GM12878 (cell line): ENCODE measurements around the gene EXOSC1. TPM values are rescaled to one million over a fixed set of nuclear protein-coding genes. Genes with fewer than 3 reads are reported as not detected.

Experiments
- ATAC-seq: fragments of 200-7000 bp; cut with Tn5 transposase; 3 replicates; pipeline ENCODE4 v1.9.1; 2020; ENCODE audit warnings: mild to moderate bottlenecking, moderate library complexity
- BruUV-seq: library from RNA; stranded (reverse); fragments of 400-500 nt; replicated peaks from 2 replicates; lab custom pipeline; 2021; lab: Mats Ljungman, UMichigan
- CTCF ChIA-PET: fragments of 300-600 bp; sonication (Branson Sonifier 250); formaldehyde crosslinking; extraction: SDS; loops from one replicate; lab custom pipeline; 2021; ENCODE audit warnings: inconsistent platforms; lab: Yijun Ruan, JAX
- POLR2A ChIA-PET: fragments of 350-600 bp; formaldehyde crosslinking; extraction: SDS; loops from one replicate; lab custom pipeline; 2021; ENCODE audit warnings: inconsistent platforms; lab: Charles Lee
- RAD21 ChIA-PET: fragments of 300-600 bp; sonication (Branson Sonifier 250); formaldehyde crosslinking; loops from one replicate; lab custom pipeline; 2023; ENCODE audit warnings: antibody characterized with exemption; ENCODE audit not compliant: unreplicated experiment; lab: Charles Lee
- SMC1A ChIA-PET: fragments of 300-600 bp; sonication (Branson Sonifier 250); formaldehyde crosslinking; loops from one replicate; lab custom pipeline; 2023; ENCODE audit not compliant: unreplicated experiment, uncharacterized antibody; lab: Charles Lee
- DNase-seq: peaks from one replicate; pipeline ENCODE4 v3.0.0-alpha.2; 2011; ENCODE audit warnings: low read depth, low spot score
- FAIRE-seq: peaks from 3 replicates; lab custom pipeline; 2011; peaks lifted over from hg19 to GRCh38; lab: Jason Lieb, UNC
- H2AFZ ChIP-seq: 2 replicates; pipeline ENCODE4 v1.6.0; 2011; ENCODE audit warnings: low read depth, low read length, control low read depth; ENCODE audit not compliant: control insufficient read depth
- H3K27ac ChIP-seq: 2 replicates; pipeline ENCODE4 v1.5.1; 2011; ENCODE audit warnings: control low read depth; ENCODE audit not compliant: control insufficient read depth, insufficient read depth
- H3K27me3 ChIP-seq, 2 experiments: replicated peaks in 1 of 2; 2 replicates each; pipeline versions ENCODE4 v1.6.0 to v1.6.1; 2011; ENCODE audit warnings: low read length in 1 of 2; ENCODE audit not compliant: control insufficient read depth in 2 of 2, insufficient read depth in 2 of 2
- H3K36me3 ChIP-seq, 2 experiments: 2 replicates each; pipeline ENCODE4 v1.5.1; 2011; ENCODE audit warnings: low read length in 1 of 2; ENCODE audit not compliant: control insufficient read depth in 2 of 2, insufficient read depth in 2 of 2
- H3K4me1 ChIP-seq: 2 replicates; pipeline ENCODE4 v1.6.1; 2011; ENCODE audit warnings: mild to moderate bottlenecking, low read length, moderate library complexity, mixed read lengths; ENCODE audit not compliant: control insufficient read depth, insufficient read depth
- H3K4me2 ChIP-seq: 2 replicates; pipeline ENCODE4 v1.6.0; 2011; ENCODE audit warnings: control low read depth; ENCODE audit not compliant: control insufficient read depth, insufficient read depth
- H3K4me3 ChIP-seq: fragments of 200-600 bp; sonication (generic); 2 replicates; pipeline ENCODE4 v1.5.1; 2016
- H3K79me2 ChIP-seq: 2 replicates; pipeline ENCODE4 v1.6.0; 2011; ENCODE audit warnings: low read length; ENCODE audit not compliant: control insufficient read depth, insufficient read depth
- H3K9ac ChIP-seq: 2 replicates; pipeline ENCODE4 v1.8.0; 2011; ENCODE audit warnings: low read length, control low read depth, mixed read lengths; ENCODE audit not compliant: control insufficient read depth, insufficient read depth
- H3K9me3 ChIP-seq: replicated peaks from 3 replicates; pipeline ENCODE4 v1.5.1; 2011; ENCODE audit warnings: mild to moderate bottlenecking, low read length; ENCODE audit not compliant: control insufficient read depth, insufficient read depth
- H4K20me1 ChIP-seq: 2 replicates; pipeline ENCODE4 v1.6.0; 2011; ENCODE audit not compliant: control insufficient read depth, insufficient read depth
- BCL3 ChIP-seq: IDR thresholded peaks from 2 replicates; pipeline ENCODE4 v1.6.1; 2011; ENCODE audit warnings: borderline replicate concordance, low read depth, mild to moderate bottlenecking, moderate library complexity, low read length; ENCODE audit not compliant: insufficient read depth, poor library complexity, severe bottlenecking
- ELK1 ChIP-seq: IDR thresholded peaks from 2 replicates; pipeline ENCODE4 v1.6.1; 2012; ENCODE audit warnings: low read depth, low read length, improper control_type of control experiment
- EP300 ChIP-seq, 2 experiments: fragments of 150-350 bp in 1 of 2; IDR thresholded peaks; 2 replicates each; pipeline ENCODE4 v1.6.1; 2011 to 2012; ENCODE audit warnings: low read depth in 2 of 2, low read length in 2 of 2, borderline replicate concordance in 1 of 2, improper control_type of control experiment in 1 of 2, inconsistent platforms in 1 of 2; ENCODE audit not compliant: control insufficient read depth in 1 of 2
- GABPA ChIP-seq: IDR thresholded peaks from 2 replicates; pipeline ENCODE4 v1.6.1; 2014; ENCODE audit warnings: antibody characterized with exemption, low read depth, mild to moderate bottlenecking, inconsistent platforms
- IRF5 ChIP-seq: fragments of 450-650 bp; IDR thresholded peaks from 2 replicates; pipeline ENCODE4 v1.6.1; 2017; ENCODE audit warnings: borderline replicate concordance
- MEF2B ChIP-seq: fragments of 450-650 bp; IDR thresholded peaks from 2 replicates; pipeline ENCODE4 v1.6.1; 2018; ENCODE audit warnings: mild to moderate bottlenecking, moderate library complexity; ENCODE audit not compliant: partially characterized antibody, poor library complexity, severe bottlenecking
- NFYA ChIP-seq: IDR thresholded peaks from 2 replicates; pipeline ENCODE4 v1.6.1; 2011; ENCODE audit warnings: low read depth, mild to moderate bottlenecking, low read length, improper control_type of control experiment, borderline replicate concordance
- NR2C1 ChIP-seq: fragments of 450-650 bp; IDR thresholded peaks from 2 replicates; pipeline ENCODE4 v1.6.1; 2017; ENCODE audit warnings: antibody characterized with exemption, mild to moderate bottlenecking, moderate library complexity
- NRF1 ChIP-seq: conservative IDR thresholded peaks from 2 replicates; pipeline ENCODE4 v1.6.1; 2011; ENCODE audit warnings: mild to moderate bottlenecking, low read depth, low read length, improper control_type of control experiment
- PBX3 ChIP-seq: IDR thresholded peaks from 2 replicates; pipeline ENCODE4 v1.6.1; 2011; ENCODE audit warnings: mild to moderate bottlenecking, low read depth, low read length, moderate library complexity; ENCODE audit not compliant: insufficient replicate concordance
- SP1 ChIP-seq: IDR thresholded peaks from one replicate; pipeline ENCODE4 v1.6.1; 2011; ENCODE audit warnings: low read depth, low read length
- SUPT20H ChIP-seq: IDR thresholded peaks from 2 replicates; pipeline ENCODE4 v1.6.1; 2011; ENCODE audit warnings: low read depth, mild to moderate bottlenecking, low read length, moderate library complexity, borderline replicate concordance; ENCODE audit not compliant: control insufficient read depth
- TCF12 ChIP-seq: IDR thresholded peaks from 2 replicates; pipeline ENCODE4 v1.6.1; 2011; ENCODE audit warnings: low read depth, mild to moderate bottlenecking, low read length
- ZBTB11 ChIP-seq: fragments of 450-650 bp; formaldehyde crosslinking; IDR thresholded peaks from 2 replicates; pipeline ENCODE4 v1.5.0; 2022; ENCODE audit warnings: mild to moderate bottlenecking, missing genetic modification characterization
- in situ Hi-C: fragments of 300-500 bp; cut with MboI; formaldehyde crosslinking; loops from 9 replicates; pipeline ENCODE4 v1.14.3; 2018; ENCODE audit warnings: mixed read lengths
- intact Hi-C: fragments of 100-400 bp; cut with micrococcal nuclease; formaldehyde crosslinking; loops from one replicate; pipeline ENCODE4 v1.14.2; 2022; ENCODE audit not compliant: unreplicated experiment
- polyA plus RNA-seq, 11 experiments: library from polyadenylated mRNA; depleted of rRNA in 4 of 11; unstranded in 6 of 11; stranded (reverse) in 5 of 11; fragments of >200 nt; fragmentation: Nextera tagmentation in 4 of 11; fragmentation: Illumina TruSeq in 1 of 11; extraction: Ambion mirVana in 4 of 11; extraction: Trizol in 1 of 11; gene quantifications; 1 replicate in 1 of 11; 2 replicates in 10 of 11; pipeline versions ENCODE4 v1.2.1 to v1.2.3, GENCODE V29; 2011 to 2016; ENCODE audit warnings: inconsistent platforms in 2 of 11, missing spikeins in 2 of 11, low read depth in 1 of 11
- total RNA-seq, 4 experiments: library from RNA; depleted of rRNA in 3 of 4; stranded (reverse); fragments of >200 nt in 3 of 4; fragmentation: Illumina TruSeq in 1 of 4; extraction: Trizol in 1 of 4; gene quantifications; 2 replicates each; pipeline versions ENCODE4 v1.2.1 to v1.2.3, GENCODE V29; 2013 to 2021

EXOSC1 gene
- total and polyA plus RNA-seq, 10 of the 15 experiments (the other 5 are each of a cell fraction or from before 2014, with no cell fraction given), result 43.4 to 121 (median 75.1) TPM

- ChIA-PET POLR2A (no interaction called here), CTCF (interaction anchor here (1.5 kb wide), 1 partner anchor 150 kb away, joined by 4 read pairs; no protein-coding TSS in a partner anchor), RAD21 (interaction anchor here (0.7 kb wide), 1 partner anchor 11 kb away, joined by 3 read pairs; no protein-coding TSS in a partner anchor), SMC1A (no interaction called here)
- intact Hi-C loops (no loop called here), in situ Hi-C loops (no loop called here)
- no peak overlapping the region for H3K27ac ChIP-seq
- DNase-seq, result no peak
- H3K36me3 ChIP-seq, result no peaks in the 10 kb centered on the region
- H4K20me1 ChIP-seq, result no peaks in the 10 kb centered on the region
- H3K4me1 ChIP-seq, result no peaks in the 10 kb centered on the region
- H3K9ac ChIP-seq, result no peak overlapping the region
- H3K27me3 ChIP-seq, result no peaks in the 10 kb centered on the region
- no peak overlapping the region for H3K4me3 ChIP-seq
- FAIRE-seq, result no peak
- ATAC-seq, result no peak
- no TSS peak for BruUV-seq
- no peak for TF ChIP-seq NR2C1
- no peak for TF ChIP-seq PBX3
- no peak for TF ChIP-seq ELK1
- TF ChIP-seq GABPA, result no peak
- TF ChIP-seq EP300 (IDR thresholded peaks at IDR 0.05; ENCODE audit: borderline replicate concordance in 1 of 2, control insufficient read depth in 1 of 2, low read depth in 2 of 2, low read length in 2 of 2), result no peak
- TF ChIP-seq NFYA, result no peak
- no peak for TF ChIP-seq SUPT20H
- TF ChIP-seq BCL3, result no peak
- no peak for TF ChIP-seq SP1
- TF ChIP-seq TCF12, result no peak
- no peak for TF ChIP-seq IRF5
- TF ChIP-seq MEF2B, result no peak
- no peak for TF ChIP-seq NRF1
- no peak for TF ChIP-seq ZBTB11 (CRISPR knock-in tag)
- H3K79me2 ChIP-seq, result peaks cover 10% of the 10 kb centered on the region
- no peak overlapping the region for H3K4me2 ChIP-seq
- no peak overlapping the region for H2AFZ ChIP-seq
- no peaks in the 10 kb centered on the region for H3K9me3 ChIP-seq
Measured at GRCh38 chr10:97404044-97404443, 41.8 kb downstream of the EXOSC1 start.
